Measurements from ENCODE around the gene PHAF1. TPM values are rescaled to one million over a fixed set of nuclear protein-coding genes. Genes with fewer than 3 reads are reported as not detected.

PHAF1 gene
- total and polyA plus RNA-seq, 9 of the 15 experiments (the other 6 are each of a cell fraction or from before 2014, with no cell fraction given), result 5.1 to 25.4 (median 13.8) TPM

DNA sequence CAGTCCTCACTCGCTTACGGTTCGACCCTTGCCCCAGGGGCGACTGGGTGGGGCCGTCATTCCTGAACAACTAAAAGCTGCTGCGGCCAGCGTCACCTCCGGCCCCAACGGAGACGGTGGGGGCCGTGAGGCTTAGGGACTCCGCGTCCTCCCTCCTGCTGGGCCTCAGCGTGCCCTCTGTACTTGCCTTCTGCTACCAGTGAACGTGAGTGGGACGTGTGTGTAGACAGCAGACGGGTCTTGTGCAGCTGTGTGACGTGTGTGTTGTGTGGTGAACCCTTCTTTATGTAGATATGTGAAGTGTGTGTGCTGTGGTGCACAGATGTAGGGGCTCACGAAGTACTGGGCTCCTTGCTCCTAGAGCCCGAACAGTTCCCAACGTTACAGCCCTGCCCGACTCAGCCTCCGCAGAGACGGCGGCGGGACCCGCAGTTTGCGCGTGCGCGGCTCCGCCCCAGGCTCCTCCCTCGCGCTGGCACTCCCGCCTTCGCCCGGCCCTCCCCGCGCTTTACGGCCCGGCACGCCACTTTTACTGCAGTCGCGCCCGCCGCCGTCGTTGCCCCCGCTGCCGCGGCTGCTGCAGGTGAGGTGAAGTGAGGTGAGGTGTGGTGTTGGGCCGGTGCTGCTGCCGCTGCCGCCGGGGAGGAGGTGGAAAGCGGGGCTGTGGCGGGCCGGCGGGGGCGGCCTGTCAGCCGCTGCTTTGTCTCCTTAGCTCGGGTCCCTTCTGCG, at the start of gene PHAF1 (continued):
- TF ChIP-seq, protein P1, sequence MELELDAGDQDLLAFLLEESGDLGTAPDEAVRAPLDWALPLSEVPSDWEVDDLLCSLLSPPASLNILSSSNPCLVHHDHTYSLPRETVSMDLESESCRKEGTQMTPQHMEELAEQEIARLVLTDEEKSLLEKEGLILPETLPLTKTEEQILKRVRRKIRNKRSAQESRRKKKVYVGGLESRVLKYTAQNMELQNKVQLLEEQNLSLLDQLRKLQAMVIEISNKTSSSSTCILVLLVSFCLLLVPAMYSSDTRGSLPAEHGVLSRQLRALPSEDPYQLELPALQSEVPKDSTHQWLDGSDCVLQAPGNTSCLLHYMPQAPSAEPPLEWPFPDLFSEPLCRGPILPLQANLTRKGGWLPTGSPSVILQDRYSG (tag; conservative IDR thresholded peaks at IDR 0.05; ENCODE audit: low read depth), result no peak
- TF ChIP-seq POLR2H (tag; IDR thresholded peaks at IDR 0.05; ENCODE audit: low read depth) (no peak), KAT7 (CRISPR knock-in tag; IDR thresholded peaks at IDR 0.05; ENCODE audit: borderline replicate concordance) (peak; percentile 48; the same call in 1 of the 2 replicates), GABPA (tag; conservative IDR thresholded peaks at IDR 0.05; ENCODE audit: low read depth) (no peak), ZNF23 (CRISPR knock-in tag; IDR thresholded peaks at IDR 0.05) (no peak), ZNF57 (CRISPR knock-in tag; IDR thresholded peaks at IDR 0.05) (no peak), GTF2A2 (tag; IDR thresholded peaks at IDR 0.05) (no peak), ELF4 (CRISPR knock-in tag; IDR thresholded peaks at IDR 0.05) (peak; percentile 85), ADNP (tag; IDR thresholded peaks at IDR 0.05) (no peak), ZNF224 (CRISPR knock-in tag; IDR thresholded peaks at IDR 0.05) (no peak), ZNF121 (CRISPR knock-in tag; conservative IDR thresholded peaks at IDR 0.05) (no peak)
- TF ChIP-seq, protein P2, sequence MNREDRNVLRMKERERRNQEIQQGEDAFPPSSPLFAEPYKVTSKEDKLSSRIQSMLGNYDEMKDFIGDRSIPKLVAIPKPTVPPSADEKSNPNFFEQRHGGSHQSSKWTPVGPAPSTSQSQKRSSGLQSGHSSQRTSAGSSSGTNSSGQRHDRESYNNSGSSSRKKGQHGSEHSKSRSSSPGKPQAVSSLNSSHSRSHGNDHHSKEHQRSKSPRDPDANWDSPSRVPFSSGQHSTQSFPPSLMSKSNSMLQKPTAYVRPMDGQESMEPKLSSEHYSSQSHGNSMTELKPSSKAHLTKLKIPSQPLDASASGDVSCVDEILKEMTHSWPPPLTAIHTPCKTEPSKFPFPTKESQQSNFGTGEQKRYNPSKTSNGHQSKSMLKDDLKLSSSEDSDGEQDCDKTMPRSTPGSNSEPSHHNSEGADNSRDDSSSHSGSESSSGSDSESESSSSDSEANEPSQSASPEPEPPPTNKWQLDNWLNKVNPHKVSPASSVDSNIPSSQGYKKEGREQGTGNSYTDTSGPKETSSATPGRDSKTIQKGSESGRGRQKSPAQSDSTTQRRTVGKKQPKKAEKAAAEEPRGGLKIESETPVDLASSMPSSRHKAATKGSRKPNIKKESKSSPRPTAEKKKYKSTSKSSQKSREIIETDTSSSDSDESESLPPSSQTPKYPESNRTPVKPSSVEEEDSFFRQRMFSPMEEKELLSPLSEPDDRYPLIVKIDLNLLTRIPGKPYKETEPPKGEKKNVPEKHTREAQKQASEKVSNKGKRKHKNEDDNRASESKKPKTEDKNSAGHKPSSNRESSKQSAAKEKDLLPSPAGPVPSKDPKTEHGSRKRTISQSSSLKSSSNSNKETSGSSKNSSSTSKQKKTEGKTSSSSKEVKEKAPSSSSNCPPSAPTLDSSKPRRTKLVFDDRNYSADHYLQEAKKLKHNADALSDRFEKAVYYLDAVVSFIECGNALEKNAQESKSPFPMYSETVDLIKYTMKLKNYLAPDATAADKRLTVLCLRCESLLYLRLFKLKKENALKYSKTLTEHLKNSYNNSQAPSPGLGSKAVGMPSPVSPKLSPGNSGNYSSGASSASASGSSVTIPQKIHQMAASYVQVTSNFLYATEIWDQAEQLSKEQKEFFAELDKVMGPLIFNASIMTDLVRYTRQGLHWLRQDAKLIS (CRISPR knock-in tag; IDR thresholded peaks at IDR 0.05), result no peak
- TF ChIP-seq, protein P3, sequence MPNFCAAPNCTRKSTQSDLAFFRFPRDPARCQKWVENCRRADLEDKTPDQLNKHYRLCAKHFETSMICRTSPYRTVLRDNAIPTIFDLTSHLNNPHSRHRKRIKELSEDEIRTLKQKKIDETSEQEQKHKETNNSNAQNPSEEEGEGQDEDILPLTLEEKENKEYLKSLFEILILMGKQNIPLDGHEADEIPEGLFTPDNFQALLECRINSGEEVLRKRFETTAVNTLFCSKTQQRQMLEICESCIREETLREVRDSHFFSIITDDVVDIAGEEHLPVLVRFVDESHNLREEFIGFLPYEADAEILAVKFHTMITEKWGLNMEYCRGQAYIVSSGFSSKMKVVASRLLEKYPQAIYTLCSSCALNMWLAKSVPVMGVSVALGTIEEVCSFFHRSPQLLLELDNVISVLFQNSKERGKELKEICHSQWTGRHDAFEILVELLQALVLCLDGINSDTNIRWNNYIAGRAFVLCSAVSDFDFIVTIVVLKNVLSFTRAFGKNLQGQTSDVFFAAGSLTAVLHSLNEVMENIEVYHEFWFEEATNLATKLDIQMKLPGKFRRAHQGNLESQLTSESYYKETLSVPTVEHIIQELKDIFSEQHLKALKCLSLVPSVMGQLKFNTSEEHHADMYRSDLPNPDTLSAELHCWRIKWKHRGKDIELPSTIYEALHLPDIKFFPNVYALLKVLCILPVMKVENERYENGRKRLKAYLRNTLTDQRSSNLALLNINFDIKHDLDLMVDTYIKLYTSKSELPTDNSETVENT (CRISPR knock-in tag; IDR thresholded peaks at IDR 0.05), result 0 out of 2 replicates have a peak, but pooled peaks have one; percentile 7
- TF ChIP-seq, protein P4, sequence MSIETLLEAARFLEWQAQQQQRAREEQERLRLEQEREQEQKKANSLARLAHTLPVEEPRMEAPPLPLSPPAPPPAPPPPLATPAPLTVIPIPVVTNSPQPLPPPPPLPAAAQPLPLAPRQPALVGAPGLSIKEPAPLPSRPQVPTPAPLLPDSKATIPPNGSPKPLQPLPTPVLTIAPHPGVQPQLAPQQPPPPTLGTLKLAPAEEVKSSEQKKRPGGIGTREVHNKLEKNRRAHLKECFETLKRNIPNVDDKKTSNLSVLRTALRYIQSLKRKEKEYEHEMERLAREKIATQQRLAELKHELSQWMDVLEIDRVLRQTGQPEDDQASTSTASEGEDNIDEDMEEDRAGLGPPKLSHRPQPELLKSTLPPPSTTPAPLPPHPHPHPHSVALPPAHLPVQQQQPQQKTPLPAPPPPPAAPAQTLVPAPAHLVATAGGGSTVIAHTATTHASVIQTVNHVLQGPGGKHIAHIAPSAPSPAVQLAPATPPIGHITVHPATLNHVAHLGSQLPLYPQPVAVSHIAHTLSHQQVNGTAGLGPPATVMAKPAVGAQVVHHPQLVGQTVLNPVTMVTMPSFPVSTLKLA (conservative IDR thresholded peaks at IDR 0.05), result peak in 1 of 2 experiments; percentile 70; a peak in 1 of 4 replicates
- TF ChIP-seq, protein P5, sequence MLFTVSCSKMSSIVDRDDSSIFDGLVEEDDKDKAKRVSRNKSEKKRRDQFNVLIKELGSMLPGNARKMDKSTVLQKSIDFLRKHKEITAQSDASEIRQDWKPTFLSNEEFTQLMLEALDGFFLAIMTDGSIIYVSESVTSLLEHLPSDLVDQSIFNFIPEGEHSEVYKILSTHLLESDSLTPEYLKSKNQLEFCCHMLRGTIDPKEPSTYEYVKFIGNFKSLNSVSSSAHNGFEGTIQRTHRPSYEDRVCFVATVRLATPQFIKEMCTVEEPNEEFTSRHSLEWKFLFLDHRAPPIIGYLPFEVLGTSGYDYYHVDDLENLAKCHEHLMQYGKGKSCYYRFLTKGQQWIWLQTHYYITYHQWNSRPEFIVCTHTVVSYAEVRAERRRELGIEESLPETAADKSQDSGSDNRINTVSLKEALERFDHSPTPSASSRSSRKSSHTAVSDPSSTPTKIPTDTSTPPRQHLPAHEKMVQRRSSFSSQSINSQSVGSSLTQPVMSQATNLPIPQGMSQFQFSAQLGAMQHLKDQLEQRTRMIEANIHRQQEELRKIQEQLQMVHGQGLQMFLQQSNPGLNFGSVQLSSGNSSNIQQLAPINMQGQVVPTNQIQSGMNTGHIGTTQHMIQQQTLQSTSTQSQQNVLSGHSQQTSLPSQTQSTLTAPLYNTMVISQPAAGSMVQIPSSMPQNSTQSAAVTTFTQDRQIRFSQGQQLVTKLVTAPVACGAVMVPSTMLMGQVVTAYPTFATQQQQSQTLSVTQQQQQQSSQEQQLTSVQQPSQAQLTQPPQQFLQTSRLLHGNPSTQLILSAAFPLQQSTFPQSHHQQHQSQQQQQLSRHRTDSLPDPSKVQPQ (CRISPR knock-in tag; IDR thresholded peaks at IDR 0.05; ENCODE audit: borderline replicate concordance), result no peak

Data from K562 (cell line).